K562 (cell line): ENCODE measurements around the gene TAF3. TPM values are rescaled to one million over a fixed set of nuclear protein-coding genes. Genes with fewer than 3 reads are reported as not detected.

Experiments
- ATAC-seq: fragments of 200-7000 bp; cut with Tn5 transposase; 3 replicates; pipeline ENCODE4 v1.9.1; 2020; ENCODE audit warnings: moderate library complexity
- BruUV-seq: library from RNA; stranded (reverse); fragments of 400-500 nt; replicated peaks from 2 replicates; lab custom pipeline; 2021; lab: Mats Ljungman, UMichigan
- CTCF ChIA-PET: fragments of 300-600 bp; formaldehyde crosslinking; extraction: SDS; loops from one replicate; lab custom pipeline; 2021; ENCODE audit warnings: low intra/inter-chr PET ratio; lab: Yijun Ruan, JAX
- POLR2A ChIA-PET: fragments of 300-600, 350-650 bp; sonication (Branson Sonifier 250); formaldehyde crosslinking; extraction: SDS; loops from one replicate; lab custom pipeline; 2021; ENCODE audit warnings: antibody characterized with exemption, inconsistent platforms; lab: Yijun Ruan, JAX
- DNase-seq, 4 experiments: peaks; one replicate each; pipeline versions ENCODE4 v3.0.0 to v3.0.0-alpha.2; 2011 to 2018; ENCODE audit warnings: low spot score in 3 of 4, mixed read lengths in 3 of 4; ENCODE audit errors: extremely low read depth in 1 of 4
- FAIRE-seq: peaks from 2 replicates; lab custom pipeline; 2011; peaks lifted over from hg19 to GRCh38; lab: Jason Lieb, UNC
- H2AFZ ChIP-seq: 2 replicates; pipeline ENCODE4 v1.6.0; 2011; ENCODE audit warnings: low read depth, low read length, control low read depth, inconsistent platforms
- H3K27ac ChIP-seq: fragments of 200-600 bp; 3 replicates; pipeline ENCODE4 v1.8.0; 2011; ENCODE audit warnings: low read depth, mild to moderate bottlenecking, control low read depth, inconsistent platforms, low read length, moderate library complexity, mixed read lengths; ENCODE audit errors: extremely low read depth
- H3K27me3 ChIP-seq, 2 experiments: fragments of 300-600 bp in 1 of 2; 2 replicates in 1 of 2; 3 replicates in 1 of 2; pipeline versions ENCODE4 v1.6.0 to v1.8.0; 2011; ENCODE audit warnings: inconsistent platforms in 2 of 2, low read length in 2 of 2, mild to moderate bottlenecking in 1 of 2, mixed read lengths in 1 of 2, moderate library complexity in 1 of 2; ENCODE audit not compliant: control insufficient read depth in 2 of 2, insufficient read depth in 2 of 2
- H3K36me3 ChIP-seq: fragments of 300-600 bp; 3 replicates; pipeline ENCODE4 v1.8.0; 2011; ENCODE audit warnings: mild to moderate bottlenecking, low read length, inconsistent platforms; ENCODE audit not compliant: control insufficient read depth, insufficient read depth
- H3K4me1 ChIP-seq, 2 experiments: fragments of 200-600 bp in 1 of 2; replicated peaks in 1 of 2; 2 replicates in 1 of 2; 3 replicates in 1 of 2; pipeline versions ENCODE4 v1.5.1 to v1.8.0; 2011; ENCODE audit warnings: inconsistent platforms in 2 of 2, low read length in 2 of 2, mild to moderate bottlenecking in 1 of 2, mixed read lengths in 1 of 2, moderate library complexity in 1 of 2; ENCODE audit not compliant: control insufficient read depth in 2 of 2, insufficient read depth in 2 of 2
- H3K4me2 ChIP-seq: 2 replicates; pipeline ENCODE4 v1.6.1; 2011; ENCODE audit warnings: low read length, control low read depth, inconsistent platforms, mixed read lengths; ENCODE audit not compliant: insufficient read depth
- H3K4me3 ChIP-seq: fragments of 200-600 bp; sonication (generic), shearing (Covaris generic); 2 replicates; pipeline ENCODE4 v1.5.1; 2016; ENCODE audit warnings: control low read depth, inconsistent platforms
- H3K79me2 ChIP-seq: fragments of 200-600 bp; 3 replicates; pipeline ENCODE4 v1.8.0; 2011; ENCODE audit warnings: low read length, inconsistent platforms; ENCODE audit not compliant: control insufficient read depth, insufficient read depth
- H3K9ac ChIP-seq, 2 experiments: 2 replicates each; pipeline versions ENCODE4 v1.6.0 to v1.6.1; 2011; ENCODE audit warnings: low read depth in 2 of 2, low read length in 2 of 2, control low read depth in 1 of 2, inconsistent platforms in 1 of 2, mild to moderate bottlenecking in 1 of 2, mixed read lengths in 1 of 2; ENCODE audit not compliant: insufficient read depth in 1 of 2
- H3K9me1 ChIP-seq: one replicate; pipeline ENCODE4 v1.6.0; 2011; ENCODE audit warnings: inconsistent platforms, mild to moderate bottlenecking, low read length, moderate library complexity; ENCODE audit not compliant: control insufficient read depth, insufficient read depth
- H3K9me3 ChIP-seq: replicated peaks from 2 replicates; pipeline ENCODE4 v1.5.1; 2011; ENCODE audit warnings: low read depth, low read length, inconsistent platforms; ENCODE audit not compliant: control insufficient read depth, insufficient read depth
- H4K20me1 ChIP-seq: replicated peaks from 2 replicates; pipeline ENCODE4 v1.6.1; 2011; ENCODE audit warnings: low read length, inconsistent platforms, mixed read lengths; ENCODE audit not compliant: control insufficient read depth, insufficient read depth
- WGBS: fragments of 100-300 bp; shearing (Covaris generic); methylation state at CpG from one replicate; pipeline ENCODE4 v1.1.6; 2016; ENCODE audit warnings: low coverage, mixed read lengths; ENCODE audit not compliant: insufficient coverage; ENCODE audit errors: missing lambda C conversion rate; 5-methylcytosine and 5-hydroxymethylcytosine counted together
- in situ Hi-C: fragments of 300-500 bp; cut with MboI; formaldehyde crosslinking; loops from 4 replicates; pipeline ENCODE4 v1.15.0; 2018; ENCODE audit warnings: inconsistent platforms, mixed read lengths
- intact Hi-C: fragments of 100-400 bp; cut with micrococcal nuclease; formaldehyde crosslinking; loops from 2 replicates; pipeline ENCODE4 v1.14.2; 2022
- polyA plus RNA-seq, 8 experiments: library from polyadenylated mRNA; depleted of rRNA in 4 of 8; stranded (reverse) in 5 of 8; unstranded in 3 of 8; fragments of >200 nt; fragmentation: Nextera tagmentation in 2 of 8; fragmentation: Illumina TruSeq in 1 of 8; extraction: Ambion mirVana in 2 of 8; extraction: Trizol in 1 of 8; gene quantifications; 2 replicates each; pipeline versions ENCODE4 v1.2.1 to v1.2.3, GENCODE V29; 2011 to 2014; ENCODE audit warnings: inconsistent platforms in 1 of 8, missing spikeins in 1 of 8
- total RNA-seq, 7 experiments: library from RNA; depleted of rRNA in 6 of 7; stranded (reverse); fragments of >200 nt in 6 of 7; fragmentation: Illumina TruSeq in 2 of 7; extraction: Trizol in 2 of 7; gene quantifications; 2 replicates each; pipeline versions ENCODE4 v1.2.1 to v1.2.3, GENCODE V29; 2011 to 2021; ENCODE audit warnings: low replicate concordance in 1 of 7
- TF ChIP-seq, protein P1 (sequence below): fragments of 450-650 bp; IDR thresholded peaks from 2 replicates; pipeline ENCODE4 v1.6.1; 2016; ENCODE audit warnings: mild to moderate bottlenecking
- TF ChIP-seq, protein P2 (sequence below): fragments of 250-450 bp; sonication (Bioruptor Pico); IDR thresholded peaks from 2 replicates; pipeline ENCODE4 v1.5.0; 2021; ENCODE audit warnings: mild to moderate bottlenecking, borderline replicate concordance
- TF ChIP-seq, protein P3 (sequence below): fragments of 450-650 bp; IDR thresholded peaks from 2 replicates; pipeline ENCODE4 v1.6.1; 2016

Gene TAF3
- total and polyA plus RNA-seq, 9 of the 15 experiments (the other 6 are each of a cell fraction or from before 2014, with no cell fraction given), result 1.5 to 9.9 (median 4.1) TPM

DNA sequence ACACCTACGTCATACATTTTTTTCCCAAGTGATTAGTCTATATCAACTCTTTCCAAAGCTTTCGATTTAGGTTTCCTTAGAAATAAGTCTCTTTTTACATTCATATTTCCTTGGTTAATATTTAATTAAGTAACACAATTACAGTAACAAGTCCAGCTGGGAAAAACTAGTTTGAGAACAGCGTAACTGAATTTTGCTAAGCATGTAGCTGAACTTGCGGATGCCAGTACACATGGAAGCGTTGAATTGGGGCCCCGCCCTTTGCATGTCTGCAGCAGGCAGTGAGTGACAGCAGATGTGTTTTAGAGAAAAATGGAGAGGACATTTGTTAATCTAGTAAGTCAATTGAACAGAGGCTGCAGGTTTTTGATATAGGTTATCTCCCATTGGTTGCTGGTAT is 72.5 kb downstream of the TAF3 start:
- Histone ChIP-seq H3K27me3 (no peaks in the 10 kb centered on the region), H3K79me2 (no peaks in the 10 kb centered on the region; the same call in 1 of the 3 replicates), H3K9me3 (no peaks in the 10 kb centered on the region), H3K27ac (no peak overlapping the region), H3K4me3 (no peak overlapping the region), H4K20me1 (peaks cover 5% of the 10 kb centered on the region), H2AFZ (no peak overlapping the region), H3K4me1 (peaks cover 11 to 12% of the 10 kb centered on the region in 2 experiments; a peak in 3 of 5 replicates), H3K9ac (no peak overlapping the region), H3K4me2 (no peak overlapping the region), H3K36me3 (no peaks in the 10 kb centered on the region), H3K9me1 (no peaks in the 10 kb centered on the region)
- intact Hi-C loops, result no loop called here
- in situ Hi-C loops, result no loop called here
- FAIRE-seq, result no peak
- ATAC-seq, result no peak
- POLR2A ChIA-PET, result no interaction called here
- BruUV-seq, result no TSS peak
- 84% methylated on average over 6 of the region's 6 CpGs for WGBS
- no peak for DNase-seq
- CTCF ChIA-PET, result no interaction called here
- TF ChIP-seq, protein P1, sequence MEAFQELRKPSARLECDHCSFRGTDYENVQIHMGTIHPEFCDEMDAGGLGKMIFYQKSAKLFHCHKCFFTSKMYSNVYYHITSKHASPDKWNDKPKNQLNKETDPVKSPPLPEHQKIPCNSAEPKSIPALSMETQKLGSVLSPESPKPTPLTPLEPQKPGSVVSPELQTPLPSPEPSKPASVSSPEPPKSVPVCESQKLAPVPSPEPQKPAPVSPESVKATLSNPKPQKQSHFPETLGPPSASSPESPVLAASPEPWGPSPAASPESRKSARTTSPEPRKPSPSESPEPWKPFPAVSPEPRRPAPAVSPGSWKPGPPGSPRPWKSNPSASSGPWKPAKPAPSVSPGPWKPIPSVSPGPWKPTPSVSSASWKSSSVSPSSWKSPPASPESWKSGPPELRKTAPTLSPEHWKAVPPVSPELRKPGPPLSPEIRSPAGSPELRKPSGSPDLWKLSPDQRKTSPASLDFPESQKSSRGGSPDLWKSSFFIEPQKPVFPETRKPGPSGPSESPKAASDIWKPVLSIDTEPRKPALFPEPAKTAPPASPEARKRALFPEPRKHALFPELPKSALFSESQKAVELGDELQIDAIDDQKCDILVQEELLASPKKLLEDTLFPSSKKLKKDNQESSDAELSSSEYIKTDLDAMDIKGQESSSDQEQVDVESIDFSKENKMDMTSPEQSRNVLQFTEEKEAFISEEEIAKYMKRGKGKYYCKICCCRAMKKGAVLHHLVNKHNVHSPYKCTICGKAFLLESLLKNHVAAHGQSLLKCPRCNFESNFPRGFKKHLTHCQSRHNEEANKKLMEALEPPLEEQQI, result no peak
- TF ChIP-seq, protein P2, sequence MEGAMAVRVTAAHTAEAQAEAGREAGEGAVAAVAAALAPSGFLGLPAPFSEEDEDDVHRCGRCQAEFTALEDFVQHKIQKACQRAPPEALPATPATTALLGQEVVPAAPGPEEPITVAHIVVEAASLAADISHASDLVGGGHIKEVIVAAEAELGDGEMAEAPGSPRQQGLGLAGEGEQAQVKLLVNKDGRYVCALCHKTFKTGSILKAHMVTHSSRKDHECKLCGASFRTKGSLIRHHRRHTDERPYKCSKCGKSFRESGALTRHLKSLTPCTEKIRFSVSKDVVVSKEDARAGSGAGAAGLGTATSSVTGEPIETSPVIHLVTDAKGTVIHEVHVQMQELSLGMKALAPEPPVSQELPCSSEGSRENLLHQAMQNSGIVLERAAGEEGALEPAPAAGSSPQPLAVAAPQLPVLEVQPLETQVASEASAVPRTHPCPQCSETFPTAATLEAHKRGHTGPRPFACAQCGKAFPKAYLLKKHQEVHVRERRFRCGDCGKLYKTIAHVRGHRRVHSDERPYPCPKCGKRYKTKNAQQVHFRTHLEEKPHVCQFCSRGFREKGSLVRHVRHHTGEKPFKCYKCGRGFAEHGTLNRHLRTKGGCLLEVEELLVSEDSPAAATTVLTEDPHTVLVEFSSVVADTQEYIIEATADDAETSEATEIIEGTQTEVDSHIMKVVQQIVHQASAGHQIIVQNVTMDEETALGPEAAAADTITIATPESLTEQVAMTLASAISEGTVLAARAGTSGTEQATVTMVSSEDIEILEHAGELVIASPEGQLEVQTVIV, result no peak
- TF ChIP-seq, protein P3, sequence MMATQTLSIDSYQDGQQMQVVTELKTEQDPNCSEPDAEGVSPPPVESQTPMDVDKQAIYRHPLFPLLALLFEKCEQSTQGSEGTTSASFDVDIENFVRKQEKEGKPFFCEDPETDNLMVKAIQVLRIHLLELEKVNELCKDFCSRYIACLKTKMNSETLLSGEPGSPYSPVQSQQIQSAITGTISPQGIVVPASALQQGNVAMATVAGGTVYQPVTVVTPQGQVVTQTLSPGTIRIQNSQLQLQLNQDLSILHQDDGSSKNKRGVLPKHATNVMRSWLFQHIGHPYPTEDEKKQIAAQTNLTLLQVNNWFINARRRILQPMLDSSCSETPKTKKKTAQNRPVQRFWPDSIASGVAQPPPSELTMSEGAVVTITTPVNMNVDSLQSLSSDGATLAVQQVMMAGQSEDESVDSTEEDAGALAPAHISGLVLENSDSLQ, result peak; percentile 46
